Measurements from ENCODE around the gene BLTP2.
"Not testable (repeated sequence)": the region's sequence is repeated elsewhere in the genome, so short reads cannot be mapped to it uniquely, and the experiment has no call there.

BLTP2 gene

GRCh38 chr17:28644787-28645575 is at the start of gene BLTP2:
BLTP2 (minus strand) TSS chr17:28645158; CDS start chr17:28645056, 102 bp downstream.
- peak; percentile 96 for DNase-seq

GRCh38 chr17:28693869-28694268 is 48.9 kb upstream of the BLTP2 start:
- no peak for DNase-seq

- no peak for DNase-seq
Measured at GRCh38 chr17:28689011-28689410, 44.1 kb upstream of the BLTP2 start.

- no peak for DNase-seq
Measured at GRCh38 chr17:28688481-28688880, 43.5 kb upstream of the BLTP2 start.

GRCh38 chr17:28686296-28686695 is 41.3 kb upstream of the BLTP2 start:
- DNase-seq: no peak

- no peak for DNase-seq
Measured at GRCh38 chr17:28685366-28685765, 40.4 kb upstream of the BLTP2 start.

- DNase-seq: no peak
Measured at GRCh38 chr17:28684963-28685362, 40.0 kb upstream of the BLTP2 start.

- no peak for DNase-seq
Measured at GRCh38 chr17:28682655-28683054, 37.7 kb upstream of the BLTP2 start.

- no peak for DNase-seq
Measured at GRCh38 chr17:28675980-28676379, 31.0 kb upstream of the BLTP2 start.

GRCh38 chr17:28675490-28675889 is 30.5 kb upstream of the BLTP2 start:
- no peak for DNase-seq

GRCh38 chr17:28669918-28670317 is 25.0 kb upstream of the BLTP2 start:
- no peak for DNase-seq

GRCh38 chr17:28667870-28668269 is 22.9 kb upstream of the BLTP2 start:
- no peak for DNase-seq

GRCh38 chr17:28665994-28666393 is 21.0 kb upstream of the BLTP2 start:
- DNase-seq: no peak

- no peak for DNase-seq
Measured at GRCh38 chr17:28663723-28664122, 18.8 kb upstream of the BLTP2 start.

GRCh38 chr17:28662527-28662829 is 17.5 kb upstream of the BLTP2 start:
- no peak for DNase-seq

GRCh38 chr17:28661635-28662526 is 16.9 kb upstream of the BLTP2 start, which contains the start of the genes SDF2 and SUPT6H:
SDF2 (minus strand) TSS chr17:28661906; CDS start chr17:28661876, 30 bp downstream.
SUPT6H (plus strand) TSS chr17:28662205; CDS start chr17:28673402, 11,197 bp downstream.
- peak; percentile 93 for DNase-seq

- not testable (repeated sequence) for DNase-seq
Measured at GRCh38 chr17:28659497-28659881, 14.5 kb upstream of the BLTP2 start.

- DNase-seq: not testable (repeated sequence)
Measured at GRCh38 chr17:28658766-28659496, 14.0 kb upstream of the BLTP2 start.

- DNase-seq: not testable (repeated sequence)
Measured at GRCh38 chr17:28658342-28658741, 13.4 kb upstream of the BLTP2 start.

- DNase-seq: no peak
Measured at GRCh38 chr17:28657756-28658155, 12.8 kb upstream of the BLTP2 start.

- no peak for DNase-seq
Measured at GRCh38 chr17:28655160-28655559, 10.2 kb upstream of the BLTP2 start.

GRCh38 chr17:28648698-28649097 is 3.7 kb upstream of the BLTP2 start:
- DNase-seq: no peak

Data from CD4-positive, alpha-beta T cell treated with Interleukin-17A for 4 hours (primary cell).